Measurements from ENCODE around the gene MSMO1.

GRCh38 chr4:165367040-165367439 is 39.6 kb downstream of the MSMO1 start:
- TF ChIP-seq CTCF (IDR thresholded peaks at IDR 0.05 in 8 of 11, conservative IDR thresholded peaks at IDR 0.05 in 3 of 11) (no peak), POLR2A (IDR thresholded peaks at IDR 0.05) (no peak), POLR2AphosphoS5 (IDR thresholded peaks at IDR 0.05) (no peak)

Data from spleen (tissue), 7 donors.